WTC11 (cell line): Measurements from ENCODE around the gene OR3A1. TPM values are rescaled to one million over a fixed set of nuclear protein-coding genes. Genes with fewer than 3 reads are reported as not detected.

Experiments
- ATAC-seq: fragments of 200-7000 bp; cut with Tn5 transposase; 2 replicates; pipeline ENCODE4 v1.10.0; 2021; ENCODE audit warnings: mild to moderate bottlenecking, moderate library complexity
- CTCF ChIA-PET: fragments of 300-600 bp; sonication (Branson Sonifier 250); formaldehyde crosslinking; loops from one replicate; lab custom pipeline; 2021; ENCODE audit warnings: antibody characterized with exemption; lab: Charles Lee
- POLR2A ChIA-PET: fragments of 350-600 bp; sonication (Branson Sonifier 250); formaldehyde crosslinking; loops from one replicate; lab custom pipeline; 2021; ENCODE audit warnings: antibody characterized with exemption; lab: Charles Lee
- DNase-seq: peaks from one replicate; pipeline ENCODE4 v3.0.0; 2021; ENCODE audit warnings: low spot score
- H3K27ac Mint-ChIP-seq: 2 replicates; pipeline ENCODE4 v1.8.0; 2021; ENCODE audit warnings: mixed read lengths
- H3K27me3 Mint-ChIP-seq: 2 replicates; pipeline ENCODE4 v1.8.0; 2021; ENCODE audit warnings: low read depth, mild to moderate bottlenecking, moderate library complexity, mixed read lengths
- H3K36me3 Mint-ChIP-seq: 2 replicates; pipeline ENCODE4 v1.8.0; 2021; ENCODE audit warnings: mixed read lengths
- H3K4me1 Mint-ChIP-seq: 2 replicates; pipeline ENCODE4 v1.8.0; 2022; ENCODE audit warnings: mixed read lengths
- H3K4me3 Mint-ChIP-seq: 2 replicates; pipeline ENCODE4 v1.8.0; 2021; ENCODE audit warnings: mild to moderate bottlenecking, moderate library complexity, mixed read lengths
- H3K9me3 Mint-ChIP-seq: 2 replicates; pipeline ENCODE4 v1.8.0; 2021; ENCODE audit warnings: mixed read lengths
- ATF3 ChIP-seq: sonication (generic); formaldehyde crosslinking; conservative IDR thresholded peaks from 2 replicates; pipeline ENCODE4 v1.8.1; 2022; ENCODE audit warnings: mild to moderate bottlenecking, missing genetic modification reagents
- CDX4 ChIP-seq: fragments of 250-450 bp; sonication (Bioruptor Pico); IDR thresholded peaks from 2 replicates; pipeline ENCODE4 v1.9.0; 2021; ENCODE audit warnings: moderate library complexity, mild to moderate bottlenecking, inconsistent platforms, borderline replicate concordance
- E2F5 ChIP-seq: sonication (generic); formaldehyde crosslinking; IDR thresholded peaks from 2 replicates; pipeline ENCODE4 v1.8.1; 2022; ENCODE audit warnings: mild to moderate bottlenecking, moderate library complexity, missing genetic modification reagents
- ELF4 ChIP-seq: sonication (generic); formaldehyde crosslinking; IDR thresholded peaks from 2 replicates; pipeline ENCODE4 v1.8.1; 2022; ENCODE audit warnings: low read depth, mild to moderate bottlenecking, moderate library complexity, missing genetic modification reagents
- ERG ChIP-seq: fragments of 250-450 bp; sonication (Bioruptor Pico); IDR thresholded peaks from 2 replicates; pipeline ENCODE4 v1.8.0; 2021; ENCODE audit warnings: mild to moderate bottlenecking
- ESRRA ChIP-seq: sonication (generic); formaldehyde crosslinking; IDR thresholded peaks from 2 replicates; pipeline ENCODE4 v1.8.1; 2022; ENCODE audit warnings: mild to moderate bottlenecking, missing genetic modification reagents, borderline replicate concordance
- GRHL2 ChIP-seq: fragments of 250-450 bp; sonication (Bioruptor Pico); IDR thresholded peaks from 2 replicates; pipeline ENCODE4 v1.8.0; 2022; ENCODE audit warnings: mild to moderate bottlenecking, moderate library complexity; ENCODE audit not compliant: insufficient replicate concordance, severe bottlenecking
- GTF2I ChIP-seq: fragments of 250-450 bp; sonication (Bioruptor Pico); conservative IDR thresholded peaks from 2 replicates; pipeline ENCODE4 v1.4.0; 2021; ENCODE audit warnings: mild to moderate bottlenecking
- JUN ChIP-seq: sonication (generic); formaldehyde crosslinking; IDR thresholded peaks from 2 replicates; pipeline ENCODE4 v1.8.0; 2023; ENCODE audit warnings: mild to moderate bottlenecking, missing genetic modification reagents
- MXD4 ChIP-seq: fragments of 250-450 bp; sonication (Bioruptor Pico); IDR thresholded peaks from 2 replicates; pipeline ENCODE4 v1.8.0; 2021; ENCODE audit warnings: mild to moderate bottlenecking, moderate library complexity, borderline replicate concordance
- MYBL2 ChIP-seq: sonication (generic); formaldehyde crosslinking; IDR thresholded peaks from 2 replicates; pipeline ENCODE4 v1.8.1; 2023; ENCODE audit warnings: mild to moderate bottlenecking, moderate library complexity, missing genetic modification reagents
- NFE2L1 ChIP-seq: sonication (generic); formaldehyde crosslinking; IDR thresholded peaks from 2 replicates; pipeline ENCODE4 v1.8.1; 2023; ENCODE audit warnings: missing genetic modification reagents
- NR1H2 ChIP-seq: sonication (generic); formaldehyde crosslinking; IDR thresholded peaks from 2 replicates; pipeline ENCODE4 v1.9.0; 2021; ENCODE audit warnings: mild to moderate bottlenecking, moderate library complexity, missing genetic modification reagents
- OVOL2 ChIP-seq: fragments of 250-450 bp; sonication (Bioruptor Pico); IDR thresholded peaks from 2 replicates; pipeline ENCODE4 v1.9.0; 2021; ENCODE audit warnings: mild to moderate bottlenecking, borderline replicate concordance
- PRRX2 ChIP-seq: fragments of 250-450 bp; sonication (Bioruptor Pico); IDR thresholded peaks from 2 replicates; pipeline ENCODE4 v1.8.0; 2021; ENCODE audit warnings: mild to moderate bottlenecking
- RELA ChIP-seq: sonication (generic); formaldehyde crosslinking; IDR thresholded peaks from 2 replicates; pipeline ENCODE4 v1.8.1; 2022; ENCODE audit warnings: missing genetic modification reagents, mild to moderate bottlenecking, borderline replicate concordance
- SMAD4 ChIP-seq: sonication (generic); formaldehyde crosslinking; IDR thresholded peaks from 2 replicates; pipeline ENCODE4 v1.8.0; 2022; ENCODE audit warnings: mild to moderate bottlenecking, missing genetic modification reagents
- SOX15 ChIP-seq: fragments of 250-450 bp; sonication (Bioruptor Pico); IDR thresholded peaks from 2 replicates; pipeline ENCODE4 v1.9.0; 2021; ENCODE audit warnings: mild to moderate bottlenecking
- SP1 ChIP-seq: sonication (generic); formaldehyde crosslinking; conservative IDR thresholded peaks from 2 replicates; pipeline ENCODE4 v1.8.1; 2022; ENCODE audit warnings: missing genetic modification reagents
- STAT6 ChIP-seq: sonication (generic); formaldehyde crosslinking; conservative IDR thresholded peaks from 2 replicates; pipeline ENCODE4 v1.8.1; 2023; ENCODE audit warnings: mild to moderate bottlenecking, low read depth, missing genetic modification reagents, moderate library complexity
- USF2 ChIP-seq: sonication (generic); formaldehyde crosslinking; IDR thresholded peaks from 2 replicates; pipeline ENCODE4 v1.8.1; 2023; ENCODE audit warnings: mild to moderate bottlenecking, missing genetic modification reagents, moderate library complexity
- ZNF121 ChIP-seq: sonication (generic); formaldehyde crosslinking; IDR thresholded peaks from 2 replicates; pipeline ENCODE4 v1.8.0; 2023; ENCODE audit warnings: missing genetic modification reagents
- ZNF317 ChIP-seq: sonication (generic); formaldehyde crosslinking; IDR thresholded peaks from 2 replicates; pipeline ENCODE4 v1.8.1; 2023; ENCODE audit warnings: low read depth, mild to moderate bottlenecking, moderate library complexity, missing genetic modification reagents, borderline replicate concordance
- ZNF396 ChIP-seq: fragments of 250-450 bp; sonication (Bioruptor Pico); IDR thresholded peaks from 2 replicates; pipeline ENCODE4 v1.8.0; 2021; ENCODE audit warnings: mild to moderate bottlenecking, moderate library complexity, borderline replicate concordance
- ZNF512 ChIP-seq: sonication (generic); formaldehyde crosslinking; IDR thresholded peaks from 2 replicates; pipeline ENCODE4 v1.8.1; 2022; ENCODE audit warnings: missing genetic modification reagents, borderline replicate concordance
- total RNA-seq: library from RNA; stranded (reverse); gene quantifications from 3 replicates; pipeline ENCODE4 v1.2.3, GENCODE V29; 2021

OR3A1 gene
- total RNA-seq, 1 experiment from 2014 or later, result not detected

GRCh38 chr17:3318336-3318735, 20.2 kb upstream of the OR3A1 start:
- Mint-ChIP-seq H3K27me3 (peaks cover 7% of the 10 kb centered on the region), H3K36me3 (no peaks in the 10 kb centered on the region), H3K27ac (no peak overlapping the region), H3K4me3 (no peak overlapping the region), H3K4me1 (no peaks in the 10 kb centered on the region), H3K9me3 (peaks cover 28% of the 10 kb centered on the region)
- DNase-seq (no peak), ATAC-seq (no peak)
- TF ChIP-seq MXD4 (CRISPR knock-in tag) (no peak), E2F5 (CRISPR knock-in tag) (no peak), PRRX2 (no peak), ZNF396 (CRISPR knock-in tag) (no peak), SOX15 (CRISPR knock-in tag) (no peak), USF2 (no peak), RELA (CRISPR knock-in tag) (no peak), ZNF121 (CRISPR knock-in tag) (no peak), MYBL2 (CRISPR knock-in tag) (no peak)
- ChIA-PET POLR2A (no interaction called here), CTCF (no interaction called here)

GRCh38 chr17:3316836-3317235, 18.7 kb upstream of the OR3A1 start:
- Mint-ChIP-seq H3K36me3 (no peaks in the 10 kb centered on the region), H3K27me3 (no peaks in the 10 kb centered on the region; the same call in 1 of the 2 replicates), H3K9me3 (peaks cover 13% of the 10 kb centered on the region), H3K4me3 (no peak overlapping the region), H3K4me1 (no peaks in the 10 kb centered on the region), H3K27ac (no peak overlapping the region)
- ChIA-PET POLR2A (interaction anchor here (0.7 kb wide), 1 partner anchor 502 kb away, joined by 3 read pairs; no protein-coding TSS in a partner anchor), CTCF (interaction anchor here (0.6 kb wide), 1 partner anchor 346 kb away, joined by 4 read pairs; no protein-coding TSS in a partner anchor)
- ATAC-seq, result no peak
- no peak for DNase-seq
- TF ChIP-seq ERG (CRISPR knock-in tag) (no peak), ESRRA (no peak), SP1 (no peak), GTF2I (CRISPR knock-in tag) (no peak), CDX4 (CRISPR knock-in tag) (no peak), ZNF317 (CRISPR knock-in tag) (no peak), NR1H2 (CRISPR knock-in tag) (no peak), JUN (CRISPR knock-in tag) (no peak), GRHL2 (no peak), ATF3 (CRISPR knock-in tag) (no peak), OVOL2 (CRISPR knock-in tag) (no peak), ELF4 (CRISPR knock-in tag) (no peak), ZNF512 (CRISPR knock-in tag) (no peak), NFE2L1 (CRISPR knock-in tag) (no peak), E2F5 (CRISPR knock-in tag) (no peak), STAT6 (CRISPR knock-in tag) (no peak), SMAD4 (CRISPR knock-in tag) (no peak)
